Measurements from ENCODE around the gene HDAC1. TPM values are rescaled to one million over a fixed set of nuclear protein-coding genes. Genes with fewer than 3 reads are reported as not detected.

Gene HDAC1
- total and polyA plus RNA-seq, 2 donors (not counting 1 experiment from before 2014, with no cell fraction given): 100 to 159 TPM

DNA sequence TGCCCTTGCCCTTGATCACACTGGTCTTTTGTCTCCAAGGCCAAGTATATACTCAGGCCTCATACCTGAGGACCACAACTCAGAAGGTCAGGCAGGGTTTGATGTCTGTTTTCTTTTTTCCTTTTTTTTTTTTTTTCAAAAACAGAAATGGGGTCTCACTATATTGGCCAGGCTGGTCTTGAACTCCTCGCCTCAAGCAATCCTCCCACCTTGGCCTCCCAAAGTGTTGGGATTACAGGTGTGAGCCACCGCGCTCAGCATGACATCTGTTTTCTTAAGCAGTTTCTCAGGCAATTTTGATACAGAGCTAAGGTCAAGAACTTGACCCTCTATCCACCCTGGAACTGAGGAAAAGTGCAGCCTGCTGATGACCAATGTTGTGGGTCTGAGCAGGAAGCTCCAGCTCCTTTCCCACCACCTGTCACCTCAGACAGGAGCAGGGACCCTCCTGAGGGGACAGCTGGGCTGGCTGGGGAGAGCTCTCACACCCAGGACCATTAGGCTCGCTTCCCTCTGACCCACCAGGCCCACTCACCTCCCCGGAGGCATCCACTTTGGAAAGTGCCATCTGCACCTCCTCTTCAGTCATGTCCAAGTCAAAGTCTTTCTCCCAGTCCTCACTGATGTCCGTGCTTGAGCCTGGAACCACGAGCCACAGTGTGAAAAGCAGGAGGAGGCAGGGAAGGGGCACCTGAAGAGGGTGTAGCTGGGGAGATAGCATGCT, 76.2 kb downstream of the HDAC1 start:
- H2AFZ ChIP-seq (ENCODE audit: low read length): no peak overlapping the region
- no peak overlapping the region for H3K9ac ChIP-seq (ENCODE audit: insufficient read depth, low read length)
- DNase-seq (ENCODE audit: low read depth in 2 of 2): no peak
- H3K27me3 ChIP-seq (ENCODE audit: control insufficient read depth, insufficient read depth, low read length): no peaks in the 10 kb centered on the region
- no peak overlapping the region for H3K4me3 ChIP-seq (replicated peaks in 1 of 4; ENCODE audit: control extremely low read depth in 1 of 4, insufficient read depth in 1 of 4, low read depth in 3 of 4, low read length in 4 of 4)
- H3K9me3 ChIP-seq (ENCODE audit: control insufficient read depth, insufficient read depth, low read depth, low read length): no peaks in the 10 kb centered on the region
- no peaks in the 10 kb centered on the region for H3K4me1 ChIP-seq (ENCODE audit: control insufficient read depth, extremely low read depth, insufficient read depth, low read length)
- no peaks in the 10 kb centered on the region for H3K79me2 ChIP-seq (ENCODE audit: control insufficient read depth, insufficient read depth, low read length)
- H3K27ac ChIP-seq (ENCODE audit: insufficient read depth, low read length): no peak overlapping the region
- H3K36me3 ChIP-seq (ENCODE audit: control insufficient read depth, insufficient read depth, low read length): peaks cover 15% of the 10 kb centered on the region
- TF ChIP-seq, protein P1, sequence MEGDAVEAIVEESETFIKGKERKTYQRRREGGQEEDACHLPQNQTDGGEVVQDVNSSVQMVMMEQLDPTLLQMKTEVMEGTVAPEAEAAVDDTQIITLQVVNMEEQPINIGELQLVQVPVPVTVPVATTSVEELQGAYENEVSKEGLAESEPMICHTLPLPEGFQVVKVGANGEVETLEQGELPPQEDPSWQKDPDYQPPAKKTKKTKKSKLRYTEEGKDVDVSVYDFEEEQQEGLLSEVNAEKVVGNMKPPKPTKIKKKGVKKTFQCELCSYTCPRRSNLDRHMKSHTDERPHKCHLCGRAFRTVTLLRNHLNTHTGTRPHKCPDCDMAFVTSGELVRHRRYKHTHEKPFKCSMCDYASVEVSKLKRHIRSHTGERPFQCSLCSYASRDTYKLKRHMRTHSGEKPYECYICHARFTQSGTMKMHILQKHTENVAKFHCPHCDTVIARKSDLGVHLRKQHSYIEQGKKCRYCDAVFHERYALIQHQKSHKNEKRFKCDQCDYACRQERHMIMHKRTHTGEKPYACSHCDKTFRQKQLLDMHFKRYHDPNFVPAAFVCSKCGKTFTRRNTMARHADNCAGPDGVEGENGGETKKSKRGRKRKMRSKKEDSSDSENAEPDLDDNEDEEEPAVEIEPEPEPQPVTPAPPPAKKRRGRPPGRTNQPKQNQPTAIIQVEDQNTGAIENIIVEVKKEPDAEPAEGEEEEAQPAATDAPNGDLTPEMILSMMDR (conservative IDR thresholded peaks at IDR 0.05 in 1 of 2, IDR thresholded peaks at IDR 0.05 in 1 of 2; ENCODE audit: low read depth in 1 of 2, low read length in 2 of 2): no peak
- TF ChIP-seq EZH2 (IDR thresholded peaks at IDR 0.05; ENCODE audit: low read length, missing control alignments): no peak
- no peak overlapping the region for H3K4me2 ChIP-seq (ENCODE audit: extremely low read depth, insufficient read depth, low read length)
- H4K20me1 ChIP-seq (ENCODE audit: control insufficient read depth, extremely low read depth, insufficient read depth, low read length): no peaks in the 10 kb centered on the region

- Histone ChIP-seq H3K9ac (ENCODE audit: insufficient read depth, low read length) (no peak overlapping the region), H3K36me3 (ENCODE audit: control insufficient read depth, insufficient read depth, low read length) (peaks cover 6% of the 10 kb centered on the region), H2AFZ (ENCODE audit: low read length) (no peak overlapping the region), H3K4me2 (ENCODE audit: extremely low read depth, insufficient read depth, low read length) (no peak overlapping the region), H4K20me1 (ENCODE audit: control insufficient read depth, extremely low read depth, insufficient read depth, low read length) (no peaks in the 10 kb centered on the region), H3K9me3 (ENCODE audit: control insufficient read depth, insufficient read depth, low read depth, low read length) (no peaks in the 10 kb centered on the region), H3K27me3 (ENCODE audit: control insufficient read depth, insufficient read depth, low read length) (no peaks in the 10 kb centered on the region), H3K4me1 (ENCODE audit: control insufficient read depth, extremely low read depth, insufficient read depth, low read length) (no peaks in the 10 kb centered on the region), H3K27ac (ENCODE audit: insufficient read depth, low read length) (no peak overlapping the region), H3K79me2 (ENCODE audit: control insufficient read depth, insufficient read depth, low read length) (no peaks in the 10 kb centered on the region), H3K4me3 (replicated peaks in 1 of 4; ENCODE audit: control extremely low read depth in 1 of 4, insufficient read depth in 1 of 4, low read depth in 3 of 4, low read length in 4 of 4) (no peak overlapping the region)
- DNase-seq (ENCODE audit: low read depth in 2 of 2): no peak
- no peak for TF ChIP-seq EZH2 (IDR thresholded peaks at IDR 0.05; ENCODE audit: low read length, missing control alignments)
- TF ChIP-seq, protein P1 (conservative IDR thresholded peaks at IDR 0.05 in 1 of 2, IDR thresholded peaks at IDR 0.05 in 1 of 2; ENCODE audit: low read depth in 1 of 2, low read length in 2 of 2): no peak
These were observed 80.4 kb downstream of the HDAC1 start for GRCh38 chr1:32372149-32372756.

DNA sequence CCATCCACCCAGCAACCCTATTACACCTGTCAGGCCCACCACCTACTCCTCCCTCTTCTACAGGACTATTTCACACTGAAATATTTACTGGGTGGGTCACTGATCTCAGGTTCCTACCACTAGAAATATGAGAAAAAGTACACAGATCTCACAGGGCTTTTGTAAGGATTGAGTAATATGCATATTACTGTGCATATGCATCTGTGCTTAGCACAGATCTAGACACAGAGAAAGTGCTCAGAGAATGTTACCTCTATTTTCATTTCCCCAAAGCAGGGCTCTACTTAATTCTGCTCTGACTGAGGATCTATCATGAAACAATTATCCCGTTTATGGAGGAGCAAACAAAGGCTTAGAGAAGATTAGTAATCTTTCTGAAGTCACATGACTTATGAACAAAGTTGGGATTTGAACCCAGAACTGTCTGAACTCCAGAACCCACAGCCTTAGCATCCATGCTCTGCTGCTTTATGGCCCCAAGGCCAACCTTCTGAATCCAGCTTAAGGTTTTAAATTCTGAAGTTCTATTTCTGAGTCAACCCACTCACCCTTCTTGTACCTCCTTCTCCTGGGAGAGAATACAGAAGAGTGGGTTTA, 82.2 kb downstream of the HDAC1 start:
- Histone ChIP-seq H3K4me3 (replicated peaks in 1 of 4; ENCODE audit: control extremely low read depth in 1 of 4, insufficient read depth in 1 of 4, low read depth in 3 of 4, low read length in 4 of 4) (no peak overlapping the region), H3K9ac (ENCODE audit: insufficient read depth, low read length) (no peak overlapping the region), H2AFZ (ENCODE audit: low read length) (no peak overlapping the region), H3K36me3 (ENCODE audit: control insufficient read depth, insufficient read depth, low read length) (peaks cover 15% of the 10 kb centered on the region), H3K4me1 (ENCODE audit: control insufficient read depth, extremely low read depth, insufficient read depth, low read length) (no peaks in the 10 kb centered on the region), H3K27ac (ENCODE audit: insufficient read depth, low read length) (no peak overlapping the region), H3K4me2 (ENCODE audit: extremely low read depth, insufficient read depth, low read length) (no peak overlapping the region), H3K79me2 (ENCODE audit: control insufficient read depth, insufficient read depth, low read length) (no peaks in the 10 kb centered on the region), H4K20me1 (ENCODE audit: control insufficient read depth, extremely low read depth, insufficient read depth, low read length) (no peaks in the 10 kb centered on the region), H3K9me3 (ENCODE audit: control insufficient read depth, insufficient read depth, low read depth, low read length) (no peaks in the 10 kb centered on the region), H3K27me3 (ENCODE audit: control insufficient read depth, insufficient read depth, low read length) (no peaks in the 10 kb centered on the region)
- TF ChIP-seq, protein P1 (conservative IDR thresholded peaks at IDR 0.05 in 1 of 2, IDR thresholded peaks at IDR 0.05 in 1 of 2; ENCODE audit: low read depth in 1 of 2, low read length in 2 of 2): no peak
- TF ChIP-seq EZH2 (IDR thresholded peaks at IDR 0.05; ENCODE audit: low read length, missing control alignments): no peak
- no peak for DNase-seq (ENCODE audit: low read depth in 2 of 2)

Measured in fibroblast of lung (primary cell).